ENCODE data around the gene STXBP5.

The STXBP5 gene

GRCh38 chr6:147384029-147384428 lies 179.8 kb downstream of the STXBP5 start:
- Histone ChIP-seq H3K4me3 (ENCODE audit: low read length) (no peak overlapping the region), H3K27ac (ENCODE audit: low read depth, low read length) (no peak overlapping the region), H3K27me3 (ENCODE audit: insufficient read depth, low read length) (no peaks in the 10 kb centered on the region), H3K4me1 (ENCODE audit: insufficient read depth, low read length) (0 out of 2 replicates have a peak, but pooled peaks cover 5% of the 10 kb centered on the region), H3K9me3 (ENCODE audit: insufficient read depth, low read depth, low read length) (no peaks in the 10 kb centered on the region; the same call in 1 of the 2 replicates), H3K9ac (ENCODE audit: low read depth, low read length) (no peak overlapping the region), H3K36me3 (ENCODE audit: insufficient read depth, low read length) (peaks cover 18% of the 10 kb centered on the region)
- 100% methylated on average over 1 of the region's 2 CpGs for WGBS

GRCh38 chr6:147384737-147385710 lies 180.8 kb downstream of the STXBP5 start:
- Histone ChIP-seq H3K27me3 (ENCODE audit: insufficient read depth, low read length) (no peaks in the 10 kb centered on the region), H3K27ac (ENCODE audit: low read depth, low read length) (no peak overlapping the region), H3K4me1 (ENCODE audit: insufficient read depth, low read length) (no peaks in the 10 kb centered on the region), H3K9ac (ENCODE audit: low read depth, low read length) (no peak overlapping the region), H3K4me3 (ENCODE audit: low read length) (no peak overlapping the region), H3K9me3 (ENCODE audit: insufficient read depth, low read depth, low read length) (no peaks in the 10 kb centered on the region), H3K36me3 (ENCODE audit: insufficient read depth, low read length) (peaks cover 10% of the 10 kb centered on the region)
- 99% methylated on average over 6 of the region's 6 CpGs for WGBS

- H3K27ac ChIP-seq (ENCODE audit: low read depth, low read length), result no peak overlapping the region
- H3K4me1 ChIP-seq (ENCODE audit: insufficient read depth, low read length), result no peaks in the 10 kb centered on the region
- no peaks in the 10 kb centered on the region for H3K27me3 ChIP-seq (ENCODE audit: insufficient read depth, low read length)
- no peak overlapping the region for H3K9ac ChIP-seq (ENCODE audit: low read depth, low read length)
- WGBS, result 100% methylated on average over 1 of the region's 1 CpG
- H3K4me3 ChIP-seq (ENCODE audit: low read length), result no peak overlapping the region
- no peaks in the 10 kb centered on the region for H3K9me3 ChIP-seq (ENCODE audit: insufficient read depth, low read depth, low read length)
- peaks cover 9% of the 10 kb centered on the region for H3K36me3 ChIP-seq (ENCODE audit: insufficient read depth, low read length)
These were observed 185.2 kb downstream of the STXBP5 start for GRCh38 chr6:147389463-147389862.

GRCh38 chr6:147390909-147391536 lies 186.8 kb downstream of the STXBP5 start:
- 83% methylated on average over 4 of the region's 5 CpGs for WGBS
- H3K36me3 ChIP-seq (ENCODE audit: insufficient read depth, low read length), result no peaks in the 10 kb centered on the region
- no peaks in the 10 kb centered on the region for H3K4me1 ChIP-seq (ENCODE audit: insufficient read depth, low read length)
- no peak overlapping the region for H3K27ac ChIP-seq (ENCODE audit: low read depth, low read length)
- no peaks in the 10 kb centered on the region for H3K27me3 ChIP-seq (ENCODE audit: insufficient read depth, low read length)
- H3K4me3 ChIP-seq (ENCODE audit: low read length), result no peak overlapping the region
- H3K9ac ChIP-seq (ENCODE audit: low read depth, low read length), result no peak overlapping the region
- H3K9me3 ChIP-seq (ENCODE audit: insufficient read depth, low read depth, low read length), result no peaks in the 10 kb centered on the region

- Histone ChIP-seq H3K27ac (ENCODE audit: low read depth, low read length) (no peak overlapping the region), H3K9ac (ENCODE audit: low read depth, low read length) (no peak overlapping the region), H3K4me3 (ENCODE audit: low read length) (no peak overlapping the region), H3K9me3 (ENCODE audit: insufficient read depth, low read depth, low read length) (no peaks in the 10 kb centered on the region), H3K36me3 (ENCODE audit: insufficient read depth, low read length) (no peaks in the 10 kb centered on the region), H3K4me1 (ENCODE audit: insufficient read depth, low read length) (no peaks in the 10 kb centered on the region), H3K27me3 (ENCODE audit: insufficient read depth, low read length) (no peaks in the 10 kb centered on the region)
- WGBS, result 92% methylated on average over 6 of the region's 8 CpGs
These were observed 188.9 kb downstream of the STXBP5 start for GRCh38 chr6:147392917-147393625.

- H3K27me3 ChIP-seq (ENCODE audit: insufficient read depth, low read length), result no peaks in the 10 kb centered on the region
- H3K9ac ChIP-seq (ENCODE audit: low read depth, low read length), result no peak overlapping the region
- no peak overlapping the region for H3K4me3 ChIP-seq (ENCODE audit: low read length)
- no peak overlapping the region for H3K27ac ChIP-seq (ENCODE audit: low read depth, low read length)
- H3K36me3 ChIP-seq (ENCODE audit: insufficient read depth, low read length), result no peaks in the 10 kb centered on the region
- WGBS, result 89% methylated on average over 1 of the region's 1 CpG
- no peaks in the 10 kb centered on the region for H3K4me1 ChIP-seq (ENCODE audit: insufficient read depth, low read length)
- H3K9me3 ChIP-seq (ENCODE audit: insufficient read depth, low read depth, low read length), result peaks cover 2% of the 10 kb centered on the region
These were observed 190.9 kb downstream of the STXBP5 start for GRCh38 chr6:147395158-147395557.

- no peaks in the 10 kb centered on the region for H3K36me3 ChIP-seq (ENCODE audit: insufficient read depth, low read length)
- H3K27ac ChIP-seq (ENCODE audit: low read depth, low read length), result no peak overlapping the region
- H3K4me3 ChIP-seq (ENCODE audit: low read length), result no peak overlapping the region
- H3K9me3 ChIP-seq (ENCODE audit: insufficient read depth, low read depth, low read length), result peaks cover 22% of the 10 kb centered on the region
- WGBS, result 97% methylated on average over 2 of the region's 3 CpGs
- no peaks in the 10 kb centered on the region for H3K4me1 ChIP-seq (ENCODE audit: insufficient read depth, low read length)
- H3K27me3 ChIP-seq (ENCODE audit: insufficient read depth, low read length), result no peaks in the 10 kb centered on the region
- no peak overlapping the region for H3K9ac ChIP-seq (ENCODE audit: low read depth, low read length)
These were observed 193.1 kb downstream of the STXBP5 start for GRCh38 chr6:147397306-147397705.

GRCh38 chr6:147400968-147401367 lies 196.8 kb downstream of the STXBP5 start:
- H3K27me3 ChIP-seq (ENCODE audit: insufficient read depth, low read length), result no peaks in the 10 kb centered on the region
- no peak overlapping the region for H3K27ac ChIP-seq (ENCODE audit: low read depth, low read length)
- H3K9ac ChIP-seq (ENCODE audit: low read depth, low read length), result no peak overlapping the region
- H3K9me3 ChIP-seq (ENCODE audit: insufficient read depth, low read depth, low read length), result peaks cover 22% of the 10 kb centered on the region
- no peaks in the 10 kb centered on the region for H3K4me1 ChIP-seq (ENCODE audit: insufficient read depth, low read length)
- H3K4me3 ChIP-seq (ENCODE audit: low read length), result no peak overlapping the region
- no peaks in the 10 kb centered on the region for H3K36me3 ChIP-seq (ENCODE audit: insufficient read depth, low read length)

GRCh38 chr6:147401779-147402178 lies 197.6 kb downstream of the STXBP5 start:
- H3K9ac ChIP-seq (ENCODE audit: low read depth, low read length), result no peak overlapping the region
- no peaks in the 10 kb centered on the region for H3K27me3 ChIP-seq (ENCODE audit: insufficient read depth, low read length)
- H3K4me3 ChIP-seq (ENCODE audit: low read length), result no peak overlapping the region
- H3K27ac ChIP-seq (ENCODE audit: low read depth, low read length), result no peak overlapping the region
- H3K9me3 ChIP-seq (ENCODE audit: insufficient read depth, low read depth, low read length), result peaks cover 22% of the 10 kb centered on the region
- 97% methylated on average over 5 of the region's 5 CpGs for WGBS
- no peaks in the 10 kb centered on the region for H3K4me1 ChIP-seq (ENCODE audit: insufficient read depth, low read length)
- no peaks in the 10 kb centered on the region for H3K36me3 ChIP-seq (ENCODE audit: insufficient read depth, low read length)

- no peaks in the 10 kb centered on the region for H3K4me1 ChIP-seq (ENCODE audit: insufficient read depth, low read length)
- H3K27ac ChIP-seq (ENCODE audit: low read depth, low read length), result no peak overlapping the region
- H3K9me3 ChIP-seq (ENCODE audit: insufficient read depth, low read depth, low read length), result 0 out of 2 replicates have a peak, but pooled peaks cover 3% of the 10 kb centered on the region
- WGBS, result 96% methylated on average over 27 of the region's 27 CpGs
- no peak overlapping the region for H3K9ac ChIP-seq (ENCODE audit: low read depth, low read length)
- no peaks in the 10 kb centered on the region for H3K36me3 ChIP-seq (ENCODE audit: insufficient read depth, low read length)
- H3K27me3 ChIP-seq (ENCODE audit: insufficient read depth, low read length), result no peaks in the 10 kb centered on the region
- H3K4me3 ChIP-seq (ENCODE audit: low read length), result no peak overlapping the region
These were observed 202.6 kb downstream of the STXBP5 start for GRCh38 chr6:147406783-147407182.

- Histone ChIP-seq H3K27ac (ENCODE audit: low read depth, low read length) (no peak overlapping the region), H3K9ac (ENCODE audit: low read depth, low read length) (no peak overlapping the region), H3K4me1 (ENCODE audit: insufficient read depth, low read length) (no peaks in the 10 kb centered on the region), H3K27me3 (ENCODE audit: insufficient read depth, low read length) (no peaks in the 10 kb centered on the region), H3K4me3 (ENCODE audit: low read length) (no peak overlapping the region), H3K9me3 (ENCODE audit: insufficient read depth, low read depth, low read length) (no peaks in the 10 kb centered on the region), H3K36me3 (ENCODE audit: insufficient read depth, low read length) (no peaks in the 10 kb centered on the region)
- WGBS, result 87% methylated on average over 8 of the region's 8 CpGs
These were observed 203.4 kb downstream of the STXBP5 start for GRCh38 chr6:147407571-147407970.

All from HUES64 (cell line).